GM19240 (cell line): ENCODE data around the gene POC1B.

Experiments
- DNase-seq: peaks from one replicate; pipeline ENCODE4 v3.0.0; 2011; ENCODE audit warnings: low spot score; ENCODE audit not compliant: insufficient read length

Gene POC1B

GRCh38 chr12:89539426-89540223 lies 13.8 kb upstream of the POC1B start:
- DNase-seq, result no peak

GRCh38 chr12:89538897-89539296 lies 13.1 kb upstream of the POC1B start:
- no peak for DNase-seq

GRCh38 chr12:89537389-89537788 lies 11.5 kb upstream of the POC1B start:
- DNase-seq, result no peak

DNA sequence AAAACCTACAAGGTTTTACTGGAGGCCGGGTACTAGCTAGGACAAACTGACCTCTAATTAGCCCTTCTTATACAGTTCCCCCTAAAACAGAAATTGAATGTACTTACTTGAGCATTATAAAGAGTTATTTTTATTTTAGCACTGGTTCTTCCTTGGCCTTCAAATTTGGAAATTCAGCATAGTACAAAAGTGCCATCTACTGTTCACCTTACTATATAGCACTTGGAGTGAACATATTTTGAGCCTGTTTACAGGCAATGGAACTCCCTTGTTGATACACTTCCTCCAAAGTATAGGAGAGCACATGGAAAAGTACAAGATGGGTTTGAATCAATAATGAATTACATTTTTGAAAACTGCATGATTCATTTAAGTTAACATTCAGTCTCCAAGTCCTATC lies 3.9 kb upstream of the POC1B start:
- peak; percentile 24 for DNase-seq

DNA sequence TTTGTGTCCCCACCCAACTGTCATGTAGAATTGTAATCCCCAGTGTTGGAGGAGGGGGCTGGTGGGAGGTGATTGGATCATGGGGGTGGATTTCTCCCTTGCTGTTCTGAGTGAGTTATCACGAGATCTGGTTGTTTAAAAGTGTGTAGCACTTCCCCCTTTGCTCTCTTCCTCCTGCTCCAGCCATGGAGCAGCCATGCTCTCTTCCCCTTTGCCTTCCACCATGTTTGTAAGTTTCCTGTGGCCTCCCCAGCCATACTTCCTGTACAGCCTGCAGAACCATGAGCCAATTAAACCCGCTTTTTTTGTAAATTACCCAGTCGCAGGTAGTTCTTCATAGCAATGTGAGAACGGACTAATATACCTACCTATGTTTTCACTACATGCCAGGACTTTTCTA lies 2.6 kb upstream of the POC1B start:
- DNase-seq, result no peak

GRCh38 chr12:89525305-89525823 lies 483 bp downstream of the POC1B start:
- peak; percentile 6 for DNase-seq

DNA sequence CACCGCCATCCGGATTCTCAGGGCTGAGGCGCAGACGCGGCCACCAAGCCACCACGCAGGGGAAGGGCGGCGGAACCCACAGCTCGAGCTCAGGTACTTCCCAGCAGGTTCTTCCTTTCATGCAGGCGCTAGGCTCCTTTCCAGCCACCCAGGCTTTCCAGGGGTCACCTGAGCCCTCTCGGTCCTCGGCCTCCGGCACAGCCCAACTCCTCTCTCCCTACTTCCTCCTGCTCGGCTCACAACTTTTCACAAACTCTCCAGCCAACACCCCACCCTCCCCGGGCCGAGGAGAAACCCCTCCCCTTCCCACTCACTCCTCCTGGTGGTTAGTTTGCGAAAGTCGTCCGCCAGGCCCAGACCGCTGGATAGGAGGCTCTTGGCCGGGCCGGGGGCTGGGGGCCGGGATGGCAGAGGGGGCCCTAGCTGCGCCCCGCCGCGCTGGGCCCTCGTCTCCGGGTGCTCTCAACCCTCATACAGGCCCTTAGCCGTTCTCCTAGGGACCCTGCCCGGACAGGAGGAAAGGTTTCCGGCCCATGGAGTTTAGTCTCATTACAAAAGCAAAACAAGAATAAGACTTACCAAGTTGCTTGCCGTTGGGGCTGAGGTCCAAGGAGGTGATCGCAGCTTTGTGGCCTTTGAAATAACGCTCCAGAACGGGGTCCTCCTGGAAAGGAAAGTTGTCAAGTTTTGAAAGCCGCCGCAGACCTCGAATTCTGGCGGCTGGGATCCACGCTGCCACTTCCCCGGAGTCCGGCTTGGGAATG lies 1.1 kb downstream of the POC1B start, which contains the start of gene GALNT4:
TSS of gene GALNT4 (minus strand) at position 256 of the 764 bp plus-strand sequence. CDS start at position 9, 247 bp downstream.
- DNase-seq, result peak; percentile 62

DNA sequence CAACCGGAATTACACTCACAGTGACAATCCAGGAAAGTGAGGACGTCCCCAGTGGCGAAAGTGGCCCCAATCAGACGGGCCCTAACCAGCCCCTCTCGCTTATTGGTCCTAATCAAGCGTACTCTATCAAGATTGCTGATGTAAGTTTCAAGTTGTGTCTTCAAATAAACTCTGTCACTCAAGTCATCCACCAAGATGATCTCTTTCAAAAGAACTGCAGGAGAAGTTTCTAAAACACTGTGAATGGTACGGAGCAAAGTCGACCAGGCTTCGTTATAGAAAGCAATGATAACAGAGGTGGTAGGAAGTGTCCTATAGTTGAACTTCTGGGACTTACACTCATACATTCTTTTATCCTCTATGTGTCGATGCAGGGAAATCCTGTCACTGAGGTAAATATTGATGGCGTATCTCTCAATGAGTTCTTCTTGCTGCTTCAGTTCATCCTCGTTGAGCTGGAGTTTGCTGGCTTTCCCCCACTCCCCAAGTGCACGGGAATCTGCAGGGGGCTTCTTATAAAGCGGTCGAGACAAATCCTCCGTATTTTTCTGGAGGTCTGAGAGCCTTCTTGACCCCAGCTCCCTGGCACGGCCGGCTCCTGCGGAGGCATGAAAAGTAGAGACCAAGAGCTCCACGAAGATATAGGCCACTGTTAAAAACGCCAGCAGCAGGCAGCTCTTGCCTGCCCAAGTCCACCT lies 1.9 kb downstream of the POC1B start:
- no peak for DNase-seq

- DNase-seq, result no peak
These were observed 2.5 kb downstream of the POC1B start for GRCh38 chr12:89523393-89523792.

DNA sequence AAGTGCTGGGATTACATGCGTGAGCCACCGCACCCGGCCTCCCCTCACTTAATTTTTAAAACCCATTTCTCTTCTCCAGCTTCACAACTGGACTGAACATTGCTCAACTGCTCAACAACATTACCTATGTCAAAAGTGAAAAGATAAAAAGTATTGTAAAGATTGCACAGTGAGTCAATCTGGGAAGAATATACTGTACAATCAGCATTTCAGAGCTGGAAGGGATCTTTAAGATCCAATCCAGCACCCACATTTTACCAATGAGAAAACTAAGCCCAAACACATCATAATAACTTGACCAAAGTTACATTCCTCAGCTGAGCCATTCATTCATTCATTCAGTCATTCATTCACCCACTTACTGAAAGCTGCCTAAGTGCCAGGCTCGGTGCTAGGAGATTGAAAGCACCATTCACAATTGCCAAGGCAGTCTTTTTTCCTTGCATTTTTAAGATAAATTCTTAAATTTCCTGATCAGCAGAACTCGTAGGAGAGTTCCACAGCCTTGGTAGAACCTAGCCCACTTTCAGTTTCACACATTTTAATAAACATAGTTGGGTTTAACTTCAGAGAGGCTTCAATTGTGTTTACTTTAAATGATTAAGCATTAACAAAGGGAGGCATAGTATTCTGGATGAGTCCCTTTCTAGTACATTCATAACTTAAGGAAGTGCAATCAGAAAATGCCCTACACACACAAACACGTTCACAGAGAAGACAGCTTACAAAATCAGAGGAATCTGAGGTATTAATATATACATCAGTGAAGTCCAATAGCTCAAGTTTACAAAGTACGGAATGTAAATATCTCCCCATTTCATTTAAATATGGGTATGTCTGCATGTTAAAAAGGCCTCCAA lies 4.3 kb downstream of the POC1B start:
- DNase-seq, result no peak

GRCh38 chr12:89517720-89518119 lies 8.1 kb downstream of the POC1B start:
- no peak for DNase-seq

DNA sequence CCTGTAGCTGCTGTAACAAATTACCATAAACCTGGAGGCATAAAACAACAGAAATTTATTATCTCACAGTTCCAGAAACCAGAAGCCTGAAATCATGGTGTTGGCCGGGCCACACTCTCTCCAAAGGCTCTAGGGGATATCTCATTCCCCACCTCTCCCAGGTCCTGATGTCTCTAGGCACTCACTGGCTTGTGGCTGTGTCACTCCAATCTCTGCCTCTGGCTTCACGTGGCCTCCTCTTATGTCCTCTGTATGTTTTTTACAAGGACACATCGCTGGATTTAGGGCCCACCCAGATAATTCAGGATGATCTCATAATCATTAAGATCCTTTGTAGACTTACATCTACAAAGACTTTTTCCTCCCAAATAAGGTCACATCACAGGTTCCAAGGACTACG lies 9.2 kb downstream of the POC1B start:
- no peak for DNase-seq

- DNase-seq, result no peak
These were observed 11.1 kb downstream of the POC1B start for GRCh38 chr12:89514751-89515150.

DNA sequence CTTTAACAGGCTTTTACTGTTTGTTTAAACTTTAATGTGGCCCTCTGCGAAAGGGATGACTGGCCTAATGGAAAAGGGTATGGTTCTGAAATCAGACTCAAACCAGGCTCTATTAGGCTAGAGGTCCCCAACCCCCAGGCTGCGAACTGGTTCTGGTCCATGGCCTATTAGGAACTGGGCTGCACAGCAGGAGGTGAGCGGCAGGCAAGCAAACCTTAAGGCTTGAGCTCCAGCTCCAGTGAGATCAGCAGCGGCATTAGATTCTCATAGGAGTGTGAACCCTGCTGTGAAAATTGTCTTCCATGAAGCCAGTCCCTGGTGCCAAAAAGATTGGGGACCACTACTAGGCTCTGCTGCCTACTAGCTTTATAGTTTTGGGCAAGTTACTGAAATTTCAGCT lies 12.3 kb downstream of the POC1B start:
- no peak for DNase-seq

- no peak for DNase-seq
These were observed 18.6 kb downstream of the POC1B start for GRCh38 chr12:89507015-89507824.

GRCh38 chr12:89506050-89506449 lies 19.8 kb downstream of the POC1B start:
- DNase-seq, result no peak

DNA sequence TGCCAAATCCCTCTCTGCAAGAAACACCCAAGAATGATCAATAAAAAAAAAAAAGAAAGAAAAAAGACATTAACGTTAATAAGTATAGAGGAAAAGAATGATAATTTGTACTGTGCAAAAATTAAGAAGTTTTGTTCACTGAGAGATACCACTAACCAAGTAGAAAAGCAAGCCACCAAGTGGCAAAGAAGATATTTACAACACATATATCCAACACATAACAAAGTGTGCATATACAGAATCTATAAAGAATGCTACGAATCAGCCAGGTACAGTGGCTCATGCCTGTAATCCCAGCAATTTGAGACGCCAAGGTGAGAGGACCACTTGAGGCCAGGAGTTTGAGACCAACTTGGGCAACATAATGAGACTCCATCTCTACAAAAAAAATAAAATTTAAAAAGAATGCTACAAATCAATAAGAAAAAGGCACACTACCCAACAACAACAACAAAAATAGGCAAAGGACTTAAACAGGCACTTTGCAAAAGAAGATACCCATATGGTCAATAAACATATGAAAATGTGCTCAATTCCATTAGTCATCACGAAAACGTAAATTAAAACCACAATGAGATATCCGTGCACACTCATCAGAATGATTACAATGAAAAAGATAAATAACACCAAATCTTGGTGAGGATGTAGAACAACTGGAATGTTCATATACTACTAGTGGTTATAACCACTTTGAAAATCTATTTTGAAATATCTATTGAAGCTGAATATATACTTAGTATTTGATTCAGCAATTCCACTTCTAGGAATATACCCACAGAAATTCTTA lies 21.1 kb downstream of the POC1B start:
- no peak for DNase-seq

GRCh38 chr12:89501793-89502192 lies 24.1 kb downstream of the POC1B start:
- no peak for DNase-seq

- no peak for DNase-seq
These were observed 26.0 kb downstream of the POC1B start for GRCh38 chr12:89499857-89500256.
